C1 segment of cervical spinal cord (tissue), 14 donors: ENCODE data around the gene ORMDL3.
"Not testable (repeated sequence)": the region's sequence is repeated elsewhere in the genome, so short reads cannot be mapped to it uniquely, and the experiment has no call there.

Source experiments
- DNase-seq, 14 donors: peaks; one replicate each; lab custom pipeline; 2025; lab: John Stamatoyannopoulos, UW

Gene ORMDL3

DNA sequence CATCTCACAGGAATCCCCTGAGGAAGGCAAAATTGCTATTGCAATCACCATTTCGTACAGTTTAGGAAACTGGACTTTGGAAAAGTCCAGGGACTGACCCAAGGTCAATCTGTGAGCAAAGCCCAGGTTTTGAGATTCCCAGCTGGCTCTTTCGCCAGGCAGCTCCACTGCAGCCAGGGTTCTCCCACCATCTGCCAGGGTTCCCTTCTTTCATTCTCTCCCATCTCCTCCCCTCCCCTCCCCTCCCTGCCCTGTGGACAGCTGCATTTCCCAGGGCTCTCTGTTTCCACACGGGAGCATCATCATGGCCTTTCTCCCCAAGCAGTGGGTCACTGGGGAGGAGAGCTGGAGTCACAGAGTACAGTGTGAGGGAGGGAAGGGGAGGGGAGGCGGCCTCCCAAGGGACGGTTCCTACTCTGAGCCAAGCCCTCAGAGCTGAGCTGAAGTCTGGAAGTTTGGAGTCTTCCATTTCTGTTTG, 23.5 kb upstream of the ORMDL3 start:
- DNase-seq = no peak

DNA sequence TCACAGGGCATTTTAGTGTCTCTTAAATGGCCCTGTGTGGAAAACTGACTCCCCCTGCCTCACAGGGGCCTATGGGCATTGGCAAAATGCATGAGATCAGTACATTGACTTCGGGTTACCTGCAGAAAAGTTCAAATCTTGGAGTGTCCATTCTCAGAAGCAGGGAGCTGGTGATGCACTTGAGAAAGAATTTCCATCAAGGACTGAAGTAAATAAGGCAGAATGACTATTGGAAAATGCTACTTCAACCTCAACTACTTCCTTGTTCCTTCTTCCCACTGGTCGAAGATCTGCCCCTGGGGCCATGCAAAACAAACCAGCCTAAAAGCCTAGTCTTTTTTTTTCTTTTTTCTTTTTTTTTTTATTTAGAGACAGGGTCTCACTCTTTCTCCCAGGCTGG, 21.6 kb upstream of the ORMDL3 start:
- no peak for DNase-seq

DNA sequence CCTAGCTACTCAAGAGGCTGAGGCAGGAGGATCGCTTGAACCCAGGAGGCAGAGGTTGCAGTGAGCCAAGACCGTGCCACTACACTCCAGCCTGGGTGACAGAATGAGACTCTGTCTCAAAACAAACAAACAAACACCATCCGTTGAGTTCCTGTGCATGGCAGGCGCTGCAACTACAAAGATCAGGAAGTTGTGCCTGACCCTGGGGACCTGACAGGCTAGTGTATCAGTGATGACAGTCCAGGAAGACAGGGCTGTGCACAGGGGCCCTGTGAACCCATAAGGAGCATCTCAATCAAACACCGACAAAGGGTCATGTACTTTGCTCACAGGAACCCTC, 21.1 kb upstream of the ORMDL3 start:
- DNase-seq = not testable (repeated sequence)

DNA sequence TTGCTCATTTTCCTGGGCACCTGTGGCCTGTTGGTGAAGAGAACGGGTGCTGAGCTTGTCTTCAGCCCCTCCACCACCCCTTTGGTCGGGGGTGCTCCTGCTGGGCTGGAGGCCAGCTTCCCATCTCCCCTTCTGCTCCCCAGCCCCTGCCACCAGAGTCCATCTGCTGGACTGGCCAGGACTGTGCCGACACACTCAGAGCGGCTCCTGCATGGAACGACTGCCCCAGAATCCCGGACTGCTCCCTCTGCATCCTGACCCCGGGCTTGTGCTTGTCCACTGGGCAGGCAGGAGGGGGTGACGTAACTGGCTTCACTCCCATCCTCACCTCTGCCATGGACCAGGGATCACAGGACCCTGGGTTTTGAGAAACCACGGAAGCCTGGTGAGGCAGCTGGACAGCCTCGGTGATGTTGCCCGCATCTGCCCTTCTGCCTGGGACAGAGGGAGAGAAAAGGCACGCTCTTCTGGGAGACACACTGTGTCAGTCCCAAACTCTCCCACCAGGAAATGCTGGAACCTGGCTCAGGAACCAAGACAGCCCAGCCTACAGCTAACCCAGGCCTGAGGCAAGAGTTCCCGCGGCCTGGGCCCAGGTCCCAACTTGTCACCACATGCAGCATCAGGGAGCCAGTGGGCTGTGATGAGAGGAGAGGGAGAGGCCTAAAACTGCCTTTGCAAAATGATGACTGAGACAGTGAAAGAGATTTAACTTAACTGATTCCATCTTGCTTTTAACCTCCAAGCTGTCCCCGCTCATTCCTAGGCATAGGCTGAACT, 19.3 kb upstream of the ORMDL3 start:
- DNase-seq = no peak

DNA sequence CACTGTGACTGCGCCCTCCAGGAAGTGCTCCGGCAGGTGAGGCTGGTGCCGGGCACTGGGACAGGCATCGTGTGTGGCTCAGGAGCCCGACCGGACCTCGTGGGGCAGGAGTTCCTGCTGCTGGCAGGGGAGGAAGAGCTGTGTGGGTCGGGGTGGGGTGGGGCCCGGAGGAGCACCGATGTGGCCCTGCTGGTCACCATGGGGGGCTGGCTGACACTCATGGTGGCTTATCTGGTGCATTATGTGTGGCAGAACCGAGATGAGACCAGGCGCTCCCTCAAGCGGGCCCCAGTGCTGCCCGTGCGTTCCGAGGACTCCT, 17.0 kb upstream of the ORMDL3 start:
- DNase-seq = no peak

DNA sequence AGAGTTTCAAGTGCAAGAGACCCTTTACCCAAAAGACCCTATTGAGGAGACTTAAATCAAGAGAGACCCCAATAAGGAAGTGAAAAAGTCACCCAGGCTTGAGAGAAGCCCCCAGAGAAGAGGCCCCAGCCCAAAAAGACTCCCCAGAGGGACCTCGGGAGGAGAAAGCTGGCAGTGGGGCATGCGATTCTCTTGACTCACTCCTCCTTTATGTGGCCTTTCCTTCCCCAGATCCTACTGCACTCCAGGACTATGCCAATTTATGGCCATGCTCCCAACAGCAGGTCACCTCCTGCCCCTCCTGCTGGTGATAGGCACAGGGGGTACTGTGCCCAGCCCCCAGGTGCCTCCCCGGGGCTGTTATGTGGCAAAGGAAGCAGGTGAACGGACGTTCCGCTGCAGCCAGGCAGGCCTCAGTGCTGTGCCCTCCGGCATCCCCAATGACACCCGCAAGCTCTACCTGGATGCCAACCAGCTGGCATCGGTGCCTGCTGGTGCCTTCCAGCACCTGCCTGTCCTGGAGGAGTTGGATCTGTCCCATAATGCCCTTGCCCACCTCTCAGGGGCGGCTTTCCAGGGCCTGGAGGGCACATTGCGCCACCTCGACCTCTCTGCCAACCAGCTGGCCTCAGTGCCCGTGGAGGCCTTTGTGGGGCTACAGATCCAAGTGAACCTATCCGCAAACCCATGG, 16.4 kb upstream of the ORMDL3 start:
- DNase-seq = peak in 1 of 14 donors; percentile 9

DNA sequence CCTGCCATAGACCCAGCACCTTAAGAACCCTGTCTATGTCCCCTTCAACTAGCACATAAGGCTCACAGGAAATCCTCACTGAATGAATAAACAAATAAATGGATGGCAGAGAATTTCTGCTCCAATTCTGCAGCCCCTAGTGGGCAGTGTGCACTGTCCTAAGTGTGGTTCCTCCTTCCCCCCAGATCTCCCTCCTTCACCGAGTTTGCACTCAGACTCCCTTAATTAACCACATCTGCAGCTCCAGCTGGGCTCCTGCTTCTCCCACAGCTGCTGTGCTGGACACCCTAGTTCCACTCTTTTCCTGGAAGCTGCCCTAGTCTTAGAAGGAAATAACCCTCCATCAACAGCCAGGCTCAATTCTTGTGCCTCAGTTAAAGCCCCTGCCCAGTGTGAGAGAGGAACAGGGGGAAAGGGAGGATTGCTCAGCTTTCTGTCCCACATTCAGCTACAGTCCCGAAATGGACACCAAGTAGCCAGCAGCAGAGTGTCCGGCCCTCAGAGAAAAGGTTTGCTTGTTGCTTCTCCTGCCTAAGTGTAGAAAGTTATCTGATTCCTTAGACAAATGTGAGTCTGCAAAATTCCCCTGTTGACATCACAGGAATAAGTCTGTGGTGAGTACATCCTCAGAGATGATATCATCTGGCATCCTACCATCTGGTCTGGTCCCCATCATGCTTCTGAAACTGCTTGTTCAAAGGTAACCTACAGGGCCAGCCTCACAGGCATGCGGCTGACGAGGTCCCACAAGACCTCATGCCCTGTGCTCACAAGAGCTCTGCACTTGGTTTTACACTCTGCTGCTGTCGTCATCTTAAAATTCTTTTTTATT, 12.4 kb upstream of the ORMDL3 start:
- DNase-seq = peak in 1 of 14 donors; percentile 4

DNA sequence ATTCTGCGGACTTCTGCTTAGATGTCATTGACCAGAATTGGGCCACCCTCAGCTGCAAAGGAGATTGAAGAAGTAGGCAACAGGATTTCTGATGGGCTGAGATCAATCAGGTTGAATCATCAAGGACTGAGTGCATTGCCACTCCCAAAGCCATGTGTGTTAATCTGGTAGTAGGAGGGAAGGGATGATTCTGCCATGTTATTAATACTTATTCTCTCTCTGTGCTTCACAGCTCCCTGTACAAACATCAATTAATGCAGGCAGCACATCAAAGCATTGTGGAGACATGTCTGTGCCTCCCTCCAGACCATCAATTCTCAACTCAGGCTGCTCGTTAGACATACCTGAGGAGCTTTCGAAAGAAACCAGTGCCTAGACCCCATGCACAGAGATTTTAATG, 11.7 kb upstream of the ORMDL3 start:
- no peak for DNase-seq

DNA sequence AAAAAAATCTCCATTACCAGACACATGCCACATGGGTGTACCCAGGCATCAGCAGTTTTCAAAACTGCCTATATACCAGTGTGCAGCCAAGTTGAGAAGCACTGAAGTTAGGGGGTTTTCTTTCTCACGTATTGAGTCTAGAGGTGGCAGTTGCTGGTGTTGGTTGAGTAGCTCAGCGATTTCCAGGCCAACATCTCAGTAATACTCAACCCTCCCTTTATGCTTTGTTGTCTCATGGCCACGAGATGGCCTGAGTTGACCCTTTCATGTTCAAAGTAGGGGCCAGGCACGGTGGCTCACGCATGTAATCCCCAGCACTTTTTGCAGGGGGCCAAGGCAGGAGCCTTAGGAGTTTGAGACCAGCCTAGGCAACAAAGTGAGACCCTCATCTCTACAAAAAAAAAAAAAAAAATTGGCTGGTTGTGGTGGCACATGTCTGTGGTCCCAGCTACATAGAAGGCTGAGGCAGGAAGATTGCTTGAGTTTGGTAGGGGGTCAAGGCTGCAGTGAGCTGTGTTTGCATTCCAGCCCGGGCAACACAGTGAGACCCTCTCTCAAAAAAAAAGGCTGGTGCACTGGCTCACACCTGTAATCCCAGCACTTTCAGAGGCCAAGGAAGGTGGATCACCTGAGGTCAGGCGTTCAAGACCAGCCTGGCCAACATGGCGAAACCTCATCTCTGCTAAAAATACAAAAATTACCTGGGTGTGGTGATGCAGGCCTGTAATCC, 10.9 kb upstream of the ORMDL3 start:
- no peak for DNase-seq

DNA sequence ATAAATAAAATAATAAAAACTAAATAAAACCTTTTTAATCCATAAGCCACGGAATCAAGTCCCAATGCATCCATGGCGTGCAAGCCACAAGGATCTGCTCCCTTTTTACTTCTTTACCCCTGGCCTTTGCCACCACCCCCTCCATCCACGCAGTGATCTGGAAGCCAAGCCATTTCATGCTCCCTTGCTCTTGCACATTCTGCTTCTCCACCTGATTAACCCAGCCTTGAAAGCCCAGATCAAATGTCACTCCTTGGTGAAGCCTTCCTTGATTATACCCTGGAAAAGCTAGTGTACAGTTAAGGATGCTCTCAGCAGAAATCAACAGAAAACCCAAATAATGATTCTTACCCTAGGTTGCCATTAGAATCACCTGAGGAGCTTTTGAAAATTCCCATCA, 10.0 kb upstream of the ORMDL3 start:
- DNase-seq = no peak

DNA sequence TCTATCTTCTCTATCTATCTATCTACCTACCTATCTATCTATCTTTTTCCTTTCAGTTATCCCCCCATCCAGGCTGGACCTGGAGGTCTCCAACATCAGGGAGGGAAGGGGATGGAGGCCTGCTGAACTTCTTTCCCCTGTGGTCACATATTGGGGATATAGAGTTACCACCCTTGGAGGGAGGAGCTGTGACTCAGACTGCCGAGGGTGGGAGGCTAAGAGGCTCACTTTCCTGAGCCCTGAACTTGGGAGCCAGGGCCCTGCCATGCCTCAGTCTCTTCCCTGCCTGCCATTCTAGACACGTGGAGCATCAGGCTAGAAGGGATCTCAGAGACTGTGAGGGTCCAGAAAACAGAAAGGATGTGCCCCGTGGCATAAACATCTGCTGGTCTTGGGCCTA, 8.5 kb upstream of the ORMDL3 start:
- DNase-seq = no peak

DNA sequence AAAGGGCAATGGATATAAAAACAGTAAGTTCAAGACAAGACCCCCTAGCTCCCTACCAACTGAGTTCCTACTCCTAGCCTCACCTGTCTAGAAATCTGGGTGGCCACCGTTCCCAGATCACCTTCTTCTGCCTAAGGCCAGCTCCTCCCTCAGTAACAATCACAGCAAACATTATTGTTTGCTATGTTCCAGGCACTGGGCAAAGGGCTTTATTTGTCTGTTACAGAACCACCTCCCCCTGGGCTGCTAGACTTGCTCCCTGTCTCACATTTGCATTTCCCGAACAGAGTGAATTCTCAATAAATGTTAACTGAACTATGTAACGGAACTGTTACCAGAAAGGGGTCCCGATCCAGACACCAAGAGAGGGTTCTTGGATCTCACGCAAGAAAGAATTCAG, 6.9 kb upstream of the ORMDL3 start:
- DNase-seq = no peak

DNA sequence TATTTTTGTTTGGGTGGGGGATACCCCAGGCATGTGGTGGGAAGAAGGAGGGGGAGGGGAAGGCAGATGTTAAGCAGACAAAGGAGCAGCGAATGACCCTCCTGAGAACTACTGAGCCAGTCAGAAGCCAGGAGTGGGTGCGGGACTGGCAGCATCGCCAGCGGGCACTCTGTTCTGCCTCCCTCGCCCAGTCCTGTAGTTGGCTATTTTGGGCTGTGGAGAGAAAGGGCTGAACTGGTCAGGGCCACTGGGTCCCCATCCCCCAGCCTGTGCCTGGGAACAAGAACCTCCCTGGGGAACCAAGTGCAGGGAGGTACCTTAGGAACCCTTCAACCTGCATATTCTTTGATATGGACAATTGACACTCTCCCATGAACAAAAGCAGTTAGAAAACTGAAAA, 6.5 kb upstream of the ORMDL3 start:
- no peak for DNase-seq

DNA sequence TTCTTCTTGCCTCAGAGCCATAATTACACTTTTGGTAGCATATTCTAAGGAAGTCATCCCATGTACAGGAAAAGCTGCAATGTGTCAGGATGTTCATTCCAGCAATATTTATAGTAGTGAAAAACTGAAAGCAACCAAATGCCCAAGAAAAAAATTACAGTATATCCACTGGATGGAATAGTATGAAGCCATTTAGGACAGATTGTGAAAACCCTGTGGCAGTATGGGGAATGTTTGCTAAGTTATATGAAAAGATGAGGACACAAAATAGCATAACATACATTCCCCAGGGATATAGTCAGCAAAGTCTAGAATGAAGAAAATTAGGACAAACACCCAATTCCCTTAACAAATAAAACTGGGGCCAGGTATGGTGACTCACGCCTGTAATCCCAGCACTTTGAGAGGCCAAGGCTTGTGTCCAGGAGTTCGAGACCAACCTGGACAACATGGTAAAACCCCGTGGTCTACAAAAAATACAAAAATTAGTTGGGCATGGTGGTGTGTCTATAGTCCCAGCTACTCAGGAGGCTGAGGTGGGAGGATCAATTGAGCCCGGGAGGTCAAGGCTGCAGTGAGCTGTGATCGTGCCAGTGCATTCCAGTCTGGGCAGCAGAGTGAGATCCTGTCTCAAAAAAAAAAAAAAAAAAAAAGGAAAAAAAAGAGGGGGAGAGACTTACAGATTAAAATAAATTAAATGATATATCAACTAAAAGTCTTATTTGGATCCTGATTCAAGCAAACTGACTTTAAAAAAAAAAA, 2.4 kb upstream of the ORMDL3 start:
- DNase-seq = no peak

DNA sequence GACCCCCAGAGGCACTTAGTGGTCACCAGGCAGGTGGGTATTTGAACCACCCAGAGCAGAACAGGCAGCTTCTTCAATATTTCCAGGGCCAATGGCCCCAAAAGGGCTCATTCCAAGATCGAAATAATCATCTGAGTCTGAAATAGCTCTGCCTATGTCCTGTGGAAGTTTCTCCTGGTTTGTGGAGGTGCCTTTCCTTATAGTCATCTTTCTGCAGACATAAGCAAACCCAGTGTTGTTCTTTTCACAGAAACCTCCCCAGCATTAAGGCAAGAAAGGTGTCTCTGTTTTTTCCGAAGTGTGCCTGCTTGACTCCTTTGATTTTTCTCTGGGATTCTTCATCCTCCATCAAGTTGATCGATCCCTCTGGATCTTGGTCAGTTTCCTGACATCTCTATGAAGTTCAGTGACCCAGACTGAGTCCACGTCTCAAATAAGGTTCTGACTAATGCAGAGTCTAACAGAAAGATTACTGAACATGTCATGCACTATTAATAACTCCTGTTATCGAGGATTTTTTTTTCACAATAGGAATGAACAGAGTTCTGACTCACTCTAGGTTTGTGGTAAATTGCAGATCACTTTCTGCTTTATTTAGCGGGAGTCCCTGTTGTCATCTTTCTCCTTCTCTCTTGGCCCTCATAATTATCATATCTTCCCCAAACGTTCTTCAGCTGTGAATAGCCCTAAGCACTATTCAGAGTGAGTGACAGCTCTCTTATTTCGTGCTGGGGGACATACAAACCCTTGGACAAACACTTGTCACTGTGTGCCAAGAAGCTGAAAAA, 1.7 kb upstream of the ORMDL3 start:
- DNase-seq = no peak

DNA sequence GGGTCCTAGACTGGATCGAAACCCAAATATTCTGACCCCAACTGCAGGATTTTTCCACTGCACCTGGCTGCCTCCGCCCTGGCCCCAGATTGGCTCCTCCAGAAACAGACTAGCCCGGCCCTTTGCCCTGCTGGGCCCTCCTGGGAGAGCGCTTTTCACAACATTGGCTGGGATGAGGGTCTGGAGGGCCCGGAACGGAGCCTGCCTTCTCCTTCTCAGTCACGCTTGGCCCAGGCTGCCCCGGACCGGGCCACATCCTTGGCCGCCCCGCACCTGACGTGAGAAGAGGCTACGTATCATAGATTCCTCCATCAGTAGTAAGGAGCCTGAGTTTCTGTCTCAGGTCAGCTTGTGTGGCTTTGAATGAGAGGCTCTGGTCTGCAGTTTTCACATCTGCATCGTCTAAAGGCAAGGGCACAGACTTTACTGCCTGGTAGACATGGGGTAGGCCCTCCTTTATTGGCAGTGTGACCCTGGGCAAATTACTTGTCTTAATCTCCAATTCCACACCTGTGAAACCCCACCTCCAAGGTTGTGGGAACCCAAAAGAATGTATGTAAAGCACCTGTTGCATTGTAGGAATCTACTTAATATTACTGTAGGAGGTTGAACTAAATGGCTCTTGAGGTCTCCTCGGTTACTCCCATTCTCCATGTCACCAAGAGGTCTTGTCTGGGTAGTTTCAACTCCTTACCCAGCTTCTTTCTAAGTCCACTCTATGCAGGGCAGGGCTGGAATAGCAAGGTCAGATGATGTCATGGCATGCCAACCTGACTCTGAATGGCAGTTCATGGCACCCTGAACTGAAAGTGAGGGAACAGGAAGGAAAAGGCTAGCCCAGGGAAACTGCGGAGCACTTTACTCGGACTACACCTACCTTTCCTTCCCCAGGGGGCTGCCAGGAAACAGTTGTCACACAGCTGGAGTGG, 792 bp upstream of the ORMDL3 start:
- DNase-seq = peak in 8 of 14 donors; percentile 28 to 79 (median 62)

DNA sequence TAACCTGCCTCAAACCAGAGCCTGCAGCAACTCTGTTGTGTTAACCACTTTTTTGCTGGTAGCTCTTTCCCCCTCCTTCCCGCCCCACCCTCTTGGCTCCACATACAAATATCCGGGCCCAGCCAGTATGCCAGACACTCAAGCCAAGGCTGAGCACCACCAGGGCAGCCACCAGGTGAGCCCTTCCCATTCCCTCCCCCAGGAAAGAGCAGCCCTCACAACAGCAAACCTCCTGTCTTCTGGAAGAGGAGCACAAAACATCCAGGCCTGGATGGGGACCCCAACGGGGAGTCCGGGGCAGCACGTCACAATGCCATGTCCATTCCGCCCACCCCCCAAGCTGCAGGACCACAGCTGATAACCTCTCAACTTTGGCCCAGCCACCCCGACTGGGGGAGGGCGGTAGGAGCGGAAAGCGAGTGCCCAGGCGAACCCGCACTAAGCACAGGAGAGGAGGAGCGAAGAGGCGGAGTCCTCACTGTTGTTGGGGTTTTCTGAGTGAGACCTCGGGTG, 757 bp downstream of the ORMDL3 start:
- DNase-seq = no peak

DNA sequence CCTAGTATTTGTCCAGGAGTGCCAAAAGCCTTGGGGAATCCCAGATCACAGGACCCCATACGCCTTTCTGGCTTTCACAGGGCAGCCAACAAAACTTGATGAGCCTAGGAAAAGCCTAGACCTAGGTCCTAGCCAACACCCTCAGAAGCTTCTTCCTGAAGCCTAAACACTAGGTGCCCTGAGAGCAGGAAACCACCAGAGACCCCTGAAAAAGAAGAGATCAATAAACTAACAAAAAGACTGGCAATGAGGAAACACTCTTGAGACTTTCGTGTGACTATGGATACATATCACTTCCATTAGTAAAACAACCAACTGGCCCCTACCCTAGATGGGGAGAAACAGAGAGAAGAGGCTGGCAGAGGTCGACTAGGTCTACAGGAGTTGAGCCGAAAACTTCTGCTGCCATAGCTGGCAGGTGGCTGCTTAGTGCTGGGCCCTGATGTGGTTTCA, 1.2 kb downstream of the ORMDL3 start:
- no peak for DNase-seq
